Natural killer cell (primary cell): ENCODE results near the gene DPPA4. TPM values are rescaled to one million over a fixed set of nuclear protein-coding genes. Genes with fewer than 3 reads are reported as not detected.

Experiments
- ATAC-seq, 3 donors: fragments of 150-1000 bp in 2 of 3; fragments of 200-7000 bp in 1 of 3; cut with Tn5 transposase; 1 replicate in 1 of 3; 2 replicates in 2 of 3; pipeline ENCODE4 v1.10.0; 2021; ENCODE audit warnings: mild to moderate bottlenecking in 2 of 3, moderate library complexity in 2 of 3
- DNase-seq, 2 donors: peaks; one replicate each; pipeline versions ENCODE4 v3.0.0 to v3.0.0-alpha.2; 2013 to 2021; ENCODE audit warnings: mixed read lengths in 1 of 2
- H3K27ac ChIP-seq: one replicate; pipeline ENCODE4 v1.5.1; 2013; ENCODE audit warnings: mild to moderate bottlenecking, low read length
- H3K27me3 ChIP-seq: one replicate; pipeline ENCODE4 v1.6.1; 2013; ENCODE audit warnings: low read length; ENCODE audit not compliant: control insufficient read depth, insufficient read depth
- H3K36me3 ChIP-seq: one replicate; pipeline ENCODE4 v1.6.1; 2013; ENCODE audit warnings: low read length; ENCODE audit not compliant: control insufficient read depth, insufficient read depth
- H3K4me1 ChIP-seq: one replicate; pipeline ENCODE4 v1.6.1; 2013; ENCODE audit warnings: low read length; ENCODE audit not compliant: control insufficient read depth, insufficient read depth
- H3K4me3 ChIP-seq: one replicate; pipeline ENCODE4 v1.5.1; 2013; ENCODE audit warnings: low read length
- H3K9me3 ChIP-seq: one replicate; pipeline ENCODE4 v1.6.1; 2013; ENCODE audit warnings: low read length; ENCODE audit not compliant: control insufficient read depth, insufficient read depth
- H3K27ac Mint-ChIP-seq, 2 donors: one replicate each; pipeline ENCODE4 v1.8.0; 2022; ENCODE audit warnings: mild to moderate bottlenecking in 2 of 2, mixed read lengths in 2 of 2, moderate library complexity in 1 of 2
- H3K27me3 Mint-ChIP-seq, 2 donors: one replicate each; pipeline ENCODE4 v1.8.0; 2022; ENCODE audit warnings: low read depth in 2 of 2, mixed read lengths in 2 of 2
- H3K36me3 Mint-ChIP-seq: one replicate; pipeline ENCODE4 v1.8.0; 2022; ENCODE audit warnings: mixed read lengths
- H3K4me1 Mint-ChIP-seq, 2 donors: one replicate each; pipeline ENCODE4 v1.8.0; 2022; ENCODE audit warnings: mixed read lengths in 2 of 2
- H3K4me3 Mint-ChIP-seq: one replicate; pipeline ENCODE4 v1.8.0; 2022; ENCODE audit warnings: mild to moderate bottlenecking, moderate library complexity, mixed read lengths
- H3K9me3 Mint-ChIP-seq, 2 donors: one replicate each; pipeline ENCODE4 v1.8.0; 2022; ENCODE audit warnings: mixed read lengths in 2 of 2
- WGBS: methylation state at CpG from one replicate; pipeline ENCODE4 v1.1.7; 2013; ENCODE audit warnings: missing lambda C conversion rate; ENCODE audit not compliant: insufficient coverage; 5-methylcytosine and 5-hydroxymethylcytosine counted together
- intact Hi-C: fragments of 100-400 bp; cut with micrococcal nuclease; formaldehyde crosslinking; loops from one replicate; pipeline ENCODE4 v1.14.2; 2022
- total RNA-seq, 4 donors: library from RNA; stranded (reverse); fragments of 120-200 nt in 1 of 4; gene quantifications; one replicate each; pipeline versions ENCODE4 v1.2.3 to v1.2.4, GENCODE V29; 2013 to 2022
- TF ChIP-seq, protein P1 (sequence below): fragments of 200-600 bp; IDR thresholded peaks from one replicate; pipeline ENCODE4 v1.8.0; 2022; ENCODE audit warnings: antibody characterized with exemption

The DPPA4 gene
- total RNA-seq, 3 donors from 2014 or later (not counting 1 experiment from before 2014, with no cell fraction given), result 1.2 to 2.3 (median 1.8) TPM

- Mint-ChIP-seq H3K27ac (no peak overlapping the region), H3K4me3 (no peak overlapping the region), H3K36me3 (no peaks in the 10 kb centered on the region), H3K9me3 (peaks cover 0 to 4% of the 10 kb centered on the region in 2 donors), H3K27me3 (no peaks in the 10 kb centered on the region), H3K4me1 (no peaks in the 10 kb centered on the region)
- no peak for DNase-seq
- TF ChIP-seq, protein P1, sequence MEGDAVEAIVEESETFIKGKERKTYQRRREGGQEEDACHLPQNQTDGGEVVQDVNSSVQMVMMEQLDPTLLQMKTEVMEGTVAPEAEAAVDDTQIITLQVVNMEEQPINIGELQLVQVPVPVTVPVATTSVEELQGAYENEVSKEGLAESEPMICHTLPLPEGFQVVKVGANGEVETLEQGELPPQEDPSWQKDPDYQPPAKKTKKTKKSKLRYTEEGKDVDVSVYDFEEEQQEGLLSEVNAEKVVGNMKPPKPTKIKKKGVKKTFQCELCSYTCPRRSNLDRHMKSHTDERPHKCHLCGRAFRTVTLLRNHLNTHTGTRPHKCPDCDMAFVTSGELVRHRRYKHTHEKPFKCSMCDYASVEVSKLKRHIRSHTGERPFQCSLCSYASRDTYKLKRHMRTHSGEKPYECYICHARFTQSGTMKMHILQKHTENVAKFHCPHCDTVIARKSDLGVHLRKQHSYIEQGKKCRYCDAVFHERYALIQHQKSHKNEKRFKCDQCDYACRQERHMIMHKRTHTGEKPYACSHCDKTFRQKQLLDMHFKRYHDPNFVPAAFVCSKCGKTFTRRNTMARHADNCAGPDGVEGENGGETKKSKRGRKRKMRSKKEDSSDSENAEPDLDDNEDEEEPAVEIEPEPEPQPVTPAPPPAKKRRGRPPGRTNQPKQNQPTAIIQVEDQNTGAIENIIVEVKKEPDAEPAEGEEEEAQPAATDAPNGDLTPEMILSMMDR, result no peak
- Histone ChIP-seq H3K4me3 (no peak overlapping the region), H3K36me3 (no peaks in the 10 kb centered on the region), H3K27me3 (no peaks in the 10 kb centered on the region), H3K9me3 (no peaks in the 10 kb centered on the region), H3K4me1 (no peaks in the 10 kb centered on the region), H3K27ac (no peak overlapping the region)
- intact Hi-C loops, result no loop called here
- WGBS, result 95% methylated on average over 2 of the region's 2 CpGs
- no peak for ATAC-seq
Observed at GRCh38 chr3:109297496-109297895, 39.9 kb downstream of the DPPA4 start.

DNA sequence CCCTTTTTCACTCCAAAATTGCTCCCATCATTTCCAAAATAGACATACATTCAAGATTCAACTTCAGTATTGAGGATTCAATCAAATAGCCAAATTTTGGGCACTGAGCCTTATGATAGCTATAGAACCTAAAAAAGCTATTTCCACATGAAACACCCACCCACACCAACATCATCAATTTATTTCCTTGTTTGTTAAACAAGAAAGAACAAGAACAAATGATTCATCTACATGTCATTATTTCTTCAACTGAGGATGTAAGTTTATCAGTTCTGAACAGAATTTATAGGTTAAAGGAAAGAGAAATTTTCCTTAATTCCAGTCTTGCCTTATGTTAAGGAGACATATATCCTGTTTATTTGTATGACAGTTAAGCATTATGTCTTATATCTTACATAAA, 53.3 kb downstream of the DPPA4 start:
- Mint-ChIP-seq H3K27me3 (no peaks in the 10 kb centered on the region), H3K9me3 (no peaks in the 10 kb centered on the region), H3K36me3 (no peaks in the 10 kb centered on the region), H3K4me3 (no peak overlapping the region), H3K27ac (no peak overlapping the region), H3K4me1 (no peaks in the 10 kb centered on the region)
- TF ChIP-seq, protein P1, result no peak
- Histone ChIP-seq H3K4me1 (no peaks in the 10 kb centered on the region), H3K9me3 (no peaks in the 10 kb centered on the region), H3K4me3 (no peak overlapping the region), H3K27me3 (no peaks in the 10 kb centered on the region), H3K36me3 (no peaks in the 10 kb centered on the region), H3K27ac (no peak overlapping the region)
- intact Hi-C loops, result no loop called here
- DNase-seq (no peak), ATAC-seq (no peak)

DNA sequence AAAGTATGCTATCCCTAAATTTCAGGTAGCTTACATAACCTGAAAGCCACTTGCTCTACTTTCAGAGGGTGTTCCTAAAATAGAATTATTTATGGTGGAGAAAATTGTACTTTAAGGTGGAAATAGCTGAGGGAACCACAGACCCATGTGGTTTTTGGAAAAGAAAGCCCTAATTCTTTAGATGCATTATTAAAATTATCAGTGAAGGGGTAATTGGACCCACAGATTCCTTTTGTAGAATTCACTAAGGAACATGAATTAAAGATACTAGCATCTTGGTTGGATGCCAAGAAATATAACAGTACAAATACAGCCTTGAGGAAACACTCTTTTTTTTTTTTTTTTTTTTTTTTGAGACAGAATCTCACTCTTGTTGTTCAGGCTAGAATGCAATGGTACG, 58.8 kb downstream of the DPPA4 start:
- H3K4me3 Mint-ChIP-seq, result no peak overlapping the region
- intact Hi-C loops, result no loop called here
- H3K36me3 ChIP-seq, result no peaks in the 10 kb centered on the region
- no peaks in the 10 kb centered on the region for H3K4me1 ChIP-seq
- no peaks in the 10 kb centered on the region for H3K9me3 Mint-ChIP-seq
- ATAC-seq (no peak), DNase-seq (no peak)
- no peak overlapping the region for H3K27ac ChIP-seq
- TF ChIP-seq, protein P1, result no peak
- 87% methylated on average over 1 of the region's 1 CpG for WGBS
- no peak overlapping the region for H3K27ac Mint-ChIP-seq
- no peaks in the 10 kb centered on the region for H3K27me3 ChIP-seq
- no peaks in the 10 kb centered on the region for H3K9me3 ChIP-seq
- H3K4me3 ChIP-seq, result no peak overlapping the region
- peaks cover 0 to 8% of the 10 kb centered on the region in 2 donors for H3K27me3 Mint-ChIP-seq
- no peaks in the 10 kb centered on the region for H3K4me1 Mint-ChIP-seq
- H3K36me3 Mint-ChIP-seq, result no peaks in the 10 kb centered on the region

GRCh38 chr3:109278141-109278540, 59.2 kb downstream of the DPPA4 start:
- Histone ChIP-seq H3K4me3 (no peak overlapping the region), H3K4me1 (no peaks in the 10 kb centered on the region), H3K27ac (no peak overlapping the region), H3K36me3 (no peaks in the 10 kb centered on the region), H3K9me3 (no peaks in the 10 kb centered on the region), H3K27me3 (no peaks in the 10 kb centered on the region)
- Mint-ChIP-seq H3K4me3 (no peak overlapping the region), H3K27ac (no peak overlapping the region), H3K36me3 (no peaks in the 10 kb centered on the region), H3K4me1 (no peaks in the 10 kb centered on the region), H3K27me3 (peaks cover 0 to 8% of the 10 kb centered on the region in 2 donors), H3K9me3 (no peaks in the 10 kb centered on the region)
- ATAC-seq (no peak), DNase-seq (no peak)
- TF ChIP-seq, protein P1, result no peak
- intact Hi-C loops, result no loop called here
- 48% methylated on average over 3 of the region's 3 CpGs for WGBS
